Ovary (tissue), 9 donors: ENCODE measurements around the gene RPL13. TPM values are rescaled to one million over a fixed set of nuclear protein-coding genes. Genes with fewer than 3 reads are reported as not detected.

Experiments used
- DNase-seq, 5 donors: peaks; one replicate each; pipeline ENCODE4 v3.0.0-alpha.2; 2019 to 2020
- H3K27ac ChIP-seq, 2 donors: fragments of 200-600 bp; one replicate each; pipeline versions ENCODE4 v1.5.1 to v1.8.0; 2019 to 2022
- H3K27me3 ChIP-seq: fragments of 200-600 bp; one replicate; pipeline ENCODE4 v1.8.0; 2022
- H3K36me3 ChIP-seq: fragments of 200-600 bp; sonication (generic); one replicate; pipeline ENCODE4 v1.5.1; 2019
- H3K4me1 ChIP-seq: one replicate; pipeline ENCODE4 v1.8.1; 2013; ENCODE audit warnings: mild to moderate bottlenecking, moderate library complexity; ENCODE audit not compliant: insufficient read depth
- H3K4me3 ChIP-seq: fragments of 200-600 bp; sonication (generic); one replicate; pipeline ENCODE4 v1.5.1; 2017
- H3K9me3 ChIP-seq, 2 donors: fragments of 200-600 bp in 1 of 2; sonication (generic) in 1 of 2; one replicate each; pipeline versions ENCODE4 v1.5.1 to v1.8.1; 2013 to 2019; ENCODE audit warnings: mild to moderate bottlenecking in 1 of 2, moderate library complexity in 1 of 2
- CTCF ChIP-seq, 3 donors: fragments of 450-650 bp in 2 of 3; fragments of 200-600 bp in 1 of 3; IDR thresholded peaks; one replicate each; pipeline versions ENCODE4 v1.5.1 to v1.8.0; 2016 to 2022; ENCODE audit warnings: antibody characterized with exemption in 3 of 3, mild to moderate bottlenecking in 1 of 3
- EP300 ChIP-seq: sonication (generic); formaldehyde crosslinking; IDR thresholded peaks from one replicate; pipeline ENCODE4 v1.6.1; 2017; ENCODE audit warnings: antibody characterized with exemption
- POLR2A ChIP-seq: fragments of 450-650 bp; IDR thresholded peaks from one replicate; pipeline ENCODE4 v1.6.1; 2017; ENCODE audit warnings: antibody characterized with exemption, mild to moderate bottlenecking, moderate library complexity
- WGBS, 3 donors: extraction: QIAGEN DNeasy Blood & Tissue Kit in 1 of 3; methylation state at CpG; one replicate each; pipeline versions ENCODE4 v1.1.5 to v1.1.7; 2013 to 2017; 5-methylcytosine and 5-hydroxymethylcytosine counted together
- intact Hi-C, 4 donors: fragments of 100-400 bp; cut with DNase I; formaldehyde crosslinking; loops; one replicate each; pipeline versions ENCODE4 v1.11.0 to v1.15.1; 2022 to 2023
- polyA plus RNA-seq, 2 donors: library from polyadenylated mRNA; stranded (reverse); fragments of 200-250 nt in 1 of 2; fragments of 350-450 nt in 1 of 2; fragmentation: Illumina TruSeq in 1 of 2; extraction: RNeasy Lipid Tissue Mini Kit (QIAGEN cat#74804) in 1 of 2; gene quantifications; one replicate each; pipeline ENCODE4 v1.2.3, GENCODE V29; 2013 to 2014
- total RNA-seq, 7 donors: library from RNA; depleted of rRNA in 2 of 7; stranded (reverse); fragments of >200 nt in 2 of 7; fragmentation: NEBNext Ultra II Directional in 3 of 7; extraction: Animal tissue kit (Norgen Biotek cat#: 25700) in 3 of 7; gene quantifications; one replicate each; pipeline versions ENCODE4 v1.1.0 to v1.2.4, GENCODE V29; 2016 to 2023
- donor health status: DM: no; HTN: no; CAD: no; lungs with moderate emphysema.
- donor health status: DM: no; HTN: no; CAD: no.
- donor health status: Bipolar disorder and iron deficiency.
- donor health status: DM: yes; HTN: yes; CAD: no.
- donor health status: DM: no; HTN: no; CAD: no.
- donor health status: DM: yes; HTN: yes; CAD: no.

The RPL13 gene
- total and polyA plus RNA-seq, 9 donors: 1,317 to 21,366 (median 5,883) TPM

DNA sequence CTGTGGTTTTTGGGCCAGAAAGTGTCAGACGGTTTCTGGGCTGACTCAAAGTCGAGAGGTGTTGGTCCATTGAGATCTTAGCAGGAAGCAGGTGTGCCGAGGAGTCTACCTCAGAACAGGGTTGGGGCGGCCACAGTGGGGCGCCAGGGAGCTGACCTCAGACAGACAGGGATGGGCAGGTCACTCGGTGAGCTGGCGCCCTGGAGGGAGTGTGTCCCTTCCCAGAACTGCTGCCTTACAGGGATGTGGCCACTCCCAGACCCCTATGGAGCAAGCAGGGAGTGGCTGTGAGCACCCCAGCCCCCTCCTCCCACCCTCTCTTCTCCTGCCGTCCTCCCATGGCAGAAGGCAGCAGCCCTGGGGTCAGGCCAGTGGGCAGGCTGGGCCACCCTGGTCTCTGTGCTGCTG lies 39.0 kb downstream of the RPL13 start:
- 62 to 65% (median 65%) methylated on average over 7 to 8 of the region's 8 CpGs for WGBS, 3 donors
- DNase-seq: no peak

DNA sequence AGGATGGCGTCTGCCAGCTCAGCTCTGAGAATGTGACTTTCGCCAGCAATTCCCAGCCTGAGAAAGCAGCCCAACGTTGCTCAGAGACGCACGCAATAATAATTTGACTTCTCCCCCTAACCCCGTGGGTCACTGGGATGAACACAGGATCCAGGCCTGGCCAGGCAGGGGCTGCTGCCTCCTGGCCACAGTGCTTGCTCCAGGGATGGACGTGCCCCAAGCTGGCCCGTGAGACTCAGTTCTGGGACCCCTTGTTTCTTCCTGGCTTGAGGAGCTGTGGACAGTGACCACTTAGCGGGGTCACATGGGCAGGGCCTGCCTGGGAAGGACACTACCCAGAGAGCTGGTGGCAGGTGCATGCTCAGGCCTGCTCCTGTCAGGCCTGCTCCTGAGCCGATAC lies 39.4 kb downstream of the RPL13 start:
- WGBS, 3 donors: 83 to 89% (median 86%) methylated on average over 7 to 10 of the region's 10 CpGs
- no peaks in the 10 kb centered on the region for H3K27me3 ChIP-seq
- DNase-seq: no peak
- no peaks in the 10 kb centered on the region for H3K9me3 ChIP-seq
- no peak overlapping the region for H3K4me3 ChIP-seq
- no peaks in the 10 kb centered on the region for H3K4me1 ChIP-seq
- H3K27ac ChIP-seq: no peak overlapping the region
- intact Hi-C loops: no loop called here
- H3K36me3 ChIP-seq: no peaks in the 10 kb centered on the region
- TF ChIP-seq POLR2A (no peak), CTCF (IDR thresholded peaks at IDR 0.05) (no peak), EP300 (no peak)

More for the DNA sequence above, 39.0 kb downstream of the RPL13 start:
- intact Hi-C loops: no loop called here
- H3K27me3 ChIP-seq: no peaks in the 10 kb centered on the region
- no peak overlapping the region for H3K27ac ChIP-seq
- TF ChIP-seq POLR2A (no peak), CTCF (IDR thresholded peaks at IDR 0.05) (no peak), EP300 (no peak)
- H3K36me3 ChIP-seq: no peaks in the 10 kb centered on the region
- no peaks in the 10 kb centered on the region for H3K9me3 ChIP-seq
- no peaks in the 10 kb centered on the region for H3K4me1 ChIP-seq
- H3K4me3 ChIP-seq: no peak overlapping the region

DNA sequence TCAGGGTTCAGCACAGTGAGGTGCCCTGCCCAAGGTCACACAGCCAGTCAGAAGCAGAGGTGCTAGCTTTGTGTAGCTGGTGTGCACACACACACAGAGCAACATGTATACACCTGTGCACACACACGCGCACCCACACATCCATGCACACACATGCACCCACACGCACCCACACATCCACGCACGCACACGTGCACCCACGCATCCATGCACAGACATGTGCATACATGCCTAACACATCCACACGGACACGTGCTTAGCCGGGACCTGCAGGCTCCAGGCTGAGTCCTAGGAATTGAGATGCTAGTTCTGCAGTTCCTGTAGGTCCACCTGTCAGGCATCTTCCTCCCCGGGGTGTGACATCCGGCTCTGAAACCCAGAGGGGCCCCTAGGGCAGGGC lies 39.9 kb downstream of the RPL13 start:
- intact Hi-C loops: no loop called here
- no peak for TF ChIP-seq CTCF (IDR thresholded peaks at IDR 0.05)
- TF ChIP-seq EP300: no peak
- no peak for TF ChIP-seq POLR2A
- Histone ChIP-seq H3K27me3 (no peaks in the 10 kb centered on the region), H3K4me1 (no peaks in the 10 kb centered on the region), H3K4me3 (no peak overlapping the region), H3K27ac (no peak overlapping the region), H3K9me3 (no peaks in the 10 kb centered on the region), H3K36me3 (no peaks in the 10 kb centered on the region)
- DNase-seq: no peak
- WGBS, 3 donors: 82 to 88% (median 85%) methylated on average over 12 of the region's 12 CpGs

GRCh38 chr16:89600956-89601355 lies 40.5 kb downstream of the RPL13 start:
- intact Hi-C loops: no loop called here
- DNase-seq: no peak
- Histone ChIP-seq H3K36me3 (no peaks in the 10 kb centered on the region), H3K9me3 (no peaks in the 10 kb centered on the region), H3K4me1 (no peaks in the 10 kb centered on the region), H3K27ac (no peak overlapping the region), H3K27me3 (no peaks in the 10 kb centered on the region), H3K4me3 (no peak overlapping the region)
- WGBS, 3 donors: 71 to 73% (median 71%) methylated on average over 8 of the region's 8 CpGs
- TF ChIP-seq EP300: no peak
- no peak for TF ChIP-seq POLR2A
- no peak for TF ChIP-seq CTCF (IDR thresholded peaks at IDR 0.05)

DNA sequence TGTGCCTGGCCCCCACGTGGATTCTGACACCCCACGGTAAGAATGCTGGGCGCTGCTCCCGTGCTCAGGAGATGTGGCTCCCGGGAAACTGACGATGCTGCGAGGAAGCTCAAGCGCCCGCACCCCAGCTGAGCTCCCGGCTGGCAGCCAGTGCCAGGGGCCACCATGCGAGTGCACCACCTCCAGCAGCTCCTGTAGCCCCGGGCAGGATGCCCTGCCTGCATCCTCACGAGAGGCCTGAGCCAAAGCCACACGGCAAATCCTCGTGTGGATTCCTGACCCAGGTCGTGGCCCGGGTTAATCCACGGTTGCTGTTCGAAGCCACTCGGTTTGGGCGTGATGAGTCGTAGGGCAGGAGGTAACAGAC lies 41.4 kb downstream of the RPL13 start:
- no peak overlapping the region for H3K4me3 ChIP-seq
- intact Hi-C loops: no loop called here
- no peak overlapping the region for H3K27ac ChIP-seq
- H3K9me3 ChIP-seq: no peaks in the 10 kb centered on the region
- H3K36me3 ChIP-seq: no peaks in the 10 kb centered on the region
- H3K4me1 ChIP-seq: no peaks in the 10 kb centered on the region
- DNase-seq: no peak
- H3K27me3 ChIP-seq: no peaks in the 10 kb centered on the region
- WGBS, 3 donors: 40 to 41% (median 41%) methylated on average over 22 of the region's 22 CpGs
- TF ChIP-seq POLR2A (no peak), CTCF (IDR thresholded peaks at IDR 0.05) (no peak), EP300 (no peak)
